ENCODE results near the gene ACKR1.

Gene ACKR1

DNA sequence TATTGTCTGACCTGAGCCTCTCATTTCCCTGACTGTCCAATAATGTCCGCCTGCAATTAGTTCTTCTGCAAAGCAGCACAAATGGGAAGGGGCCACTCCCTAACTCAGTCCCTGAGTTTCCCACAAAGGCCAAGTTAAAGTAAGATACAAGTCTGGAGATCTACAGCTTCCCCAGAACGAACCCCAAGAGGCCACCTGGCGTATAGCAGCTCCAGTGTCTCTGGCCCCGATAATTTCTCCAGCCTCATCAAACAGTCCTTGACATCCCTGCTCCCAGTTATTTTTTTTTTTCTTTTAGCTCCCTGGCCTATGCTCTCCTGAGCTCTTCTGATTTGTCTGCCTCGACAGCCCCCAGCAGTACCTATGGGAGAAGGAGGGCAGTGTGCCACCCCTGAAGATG, 8.1 kb upstream of the ACKR1 start:
- H3K4me1 ChIP-seq: no peaks in the 10 kb centered on the region
- H3K27ac ChIP-seq: no peak overlapping the region
- no peak overlapping the region for H2AFZ ChIP-seq
- no peaks in the 10 kb centered on the region for H3K9me3 ChIP-seq (ENCODE audit: control insufficient read depth, low read length)
- no peaks in the 10 kb centered on the region for H3K36me3 ChIP-seq (ENCODE audit: control insufficient read depth, insufficient read depth, low read length)
- H3K9ac ChIP-seq: no peak overlapping the region
- no peaks in the 10 kb centered on the region for H3K27me3 ChIP-seq (ENCODE audit: control insufficient read depth, insufficient read depth, low read length)
- no peak overlapping the region for H3K4me3 ChIP-seq (ENCODE audit: low read depth, low read length)
- TF ChIP-seq, protein P1, sequence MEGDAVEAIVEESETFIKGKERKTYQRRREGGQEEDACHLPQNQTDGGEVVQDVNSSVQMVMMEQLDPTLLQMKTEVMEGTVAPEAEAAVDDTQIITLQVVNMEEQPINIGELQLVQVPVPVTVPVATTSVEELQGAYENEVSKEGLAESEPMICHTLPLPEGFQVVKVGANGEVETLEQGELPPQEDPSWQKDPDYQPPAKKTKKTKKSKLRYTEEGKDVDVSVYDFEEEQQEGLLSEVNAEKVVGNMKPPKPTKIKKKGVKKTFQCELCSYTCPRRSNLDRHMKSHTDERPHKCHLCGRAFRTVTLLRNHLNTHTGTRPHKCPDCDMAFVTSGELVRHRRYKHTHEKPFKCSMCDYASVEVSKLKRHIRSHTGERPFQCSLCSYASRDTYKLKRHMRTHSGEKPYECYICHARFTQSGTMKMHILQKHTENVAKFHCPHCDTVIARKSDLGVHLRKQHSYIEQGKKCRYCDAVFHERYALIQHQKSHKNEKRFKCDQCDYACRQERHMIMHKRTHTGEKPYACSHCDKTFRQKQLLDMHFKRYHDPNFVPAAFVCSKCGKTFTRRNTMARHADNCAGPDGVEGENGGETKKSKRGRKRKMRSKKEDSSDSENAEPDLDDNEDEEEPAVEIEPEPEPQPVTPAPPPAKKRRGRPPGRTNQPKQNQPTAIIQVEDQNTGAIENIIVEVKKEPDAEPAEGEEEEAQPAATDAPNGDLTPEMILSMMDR (IDR thresholded peaks at IDR 0.05): no peak
- H3K4me2 ChIP-seq (ENCODE audit: low read length): no peak overlapping the region
- no peaks in the 10 kb centered on the region for H3K79me2 ChIP-seq

DNA sequence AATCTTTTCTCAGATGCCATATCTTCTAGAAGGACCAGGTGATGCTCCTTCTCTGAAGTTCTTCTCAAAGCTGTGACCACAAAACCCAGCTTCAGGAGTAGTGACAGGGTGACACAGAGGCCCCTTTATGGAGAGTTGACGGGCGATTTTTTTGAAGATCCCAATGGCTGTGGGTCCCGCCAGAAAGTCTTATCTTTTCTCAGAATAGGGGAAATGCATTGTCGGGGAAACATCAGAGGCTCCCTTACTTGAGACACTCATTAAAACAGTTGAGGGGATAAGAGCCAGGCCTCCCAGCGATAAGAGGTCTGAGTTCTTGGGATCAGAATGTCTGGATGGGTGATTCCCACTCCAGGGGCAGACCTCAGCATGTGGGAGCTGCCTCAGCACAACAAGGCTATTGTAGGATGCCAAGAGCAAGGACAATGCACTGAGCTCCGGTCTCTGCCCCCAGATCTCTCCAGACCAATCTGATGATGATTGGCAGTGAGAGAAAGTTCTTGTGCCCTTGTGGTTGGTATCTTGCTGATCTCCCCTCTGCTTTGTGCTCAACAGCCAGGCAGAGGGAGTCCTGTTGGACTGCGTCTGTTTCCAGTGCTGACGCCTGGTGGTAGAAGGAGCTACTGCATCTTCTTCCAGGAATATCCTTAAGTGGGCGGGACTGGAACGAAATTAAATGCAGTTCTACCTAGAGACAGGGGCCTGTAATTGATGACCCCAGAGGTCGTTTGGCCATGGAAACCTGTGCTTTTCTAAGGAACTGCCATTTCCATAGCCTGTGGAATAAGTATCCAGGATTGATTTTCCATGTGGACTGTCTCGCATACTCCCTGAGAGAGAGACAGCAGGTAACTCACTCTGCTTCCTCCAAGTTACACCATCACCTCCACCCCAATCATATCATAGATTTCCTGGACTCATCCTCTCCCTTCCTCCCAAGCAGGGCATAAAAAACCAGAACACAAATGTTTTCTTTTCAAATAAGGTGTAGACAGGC, 6.8 kb upstream of the ACKR1 start:
- no peaks in the 10 kb centered on the region for H3K27me3 ChIP-seq (ENCODE audit: control insufficient read depth, insufficient read depth, low read length)
- no peaks in the 10 kb centered on the region for H3K79me2 ChIP-seq
- TF ChIP-seq, protein P1 (IDR thresholded peaks at IDR 0.05): peak; percentile 71
- no peak overlapping the region for H3K9ac ChIP-seq
- no peaks in the 10 kb centered on the region for H3K9me3 ChIP-seq (ENCODE audit: control insufficient read depth, low read length)
- H3K27ac ChIP-seq: no peak overlapping the region
- H2AFZ ChIP-seq: no peak overlapping the region
- no peaks in the 10 kb centered on the region for H3K4me1 ChIP-seq
- no peak overlapping the region for H3K4me2 ChIP-seq (ENCODE audit: low read length)
- no peak overlapping the region for H3K4me3 ChIP-seq (ENCODE audit: low read depth, low read length)
- no peaks in the 10 kb centered on the region for H3K36me3 ChIP-seq (ENCODE audit: control insufficient read depth, insufficient read depth, low read length)

DNA sequence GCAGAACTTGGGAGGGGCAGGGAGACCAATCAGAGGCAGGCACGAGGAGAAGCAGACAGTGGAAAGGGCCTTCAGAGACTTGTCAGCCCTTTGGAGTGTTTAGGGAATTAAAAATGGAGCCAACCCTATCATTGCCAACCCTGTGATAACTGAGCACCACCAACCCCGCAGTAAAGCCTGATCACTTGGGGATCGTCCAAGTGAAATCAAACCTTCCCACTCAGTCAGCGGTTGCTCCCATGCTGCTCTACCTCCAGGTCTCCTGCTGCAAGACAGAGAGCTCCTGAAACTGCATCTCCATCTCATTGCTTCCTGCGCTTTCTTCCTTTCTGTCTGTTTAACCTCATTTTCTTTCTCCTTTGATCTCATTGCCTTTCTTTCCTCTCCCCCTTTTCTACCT, 4.8 kb upstream of the ACKR1 start:
- Histone ChIP-seq H2AFZ (no peak overlapping the region), H3K4me2 (ENCODE audit: low read length) (no peak overlapping the region), H3K79me2 (no peaks in the 10 kb centered on the region), H3K27me3 (ENCODE audit: control insufficient read depth, insufficient read depth, low read length) (no peaks in the 10 kb centered on the region), H3K27ac (no peak overlapping the region), H3K36me3 (ENCODE audit: control insufficient read depth, insufficient read depth, low read length) (no peaks in the 10 kb centered on the region), H3K4me3 (ENCODE audit: low read depth, low read length) (no peak overlapping the region), H3K9me3 (ENCODE audit: control insufficient read depth, low read length) (no peaks in the 10 kb centered on the region), H3K4me1 (no peaks in the 10 kb centered on the region), H3K9ac (no peak overlapping the region)
- TF ChIP-seq, protein P1 (IDR thresholded peaks at IDR 0.05): no peak

DNA sequence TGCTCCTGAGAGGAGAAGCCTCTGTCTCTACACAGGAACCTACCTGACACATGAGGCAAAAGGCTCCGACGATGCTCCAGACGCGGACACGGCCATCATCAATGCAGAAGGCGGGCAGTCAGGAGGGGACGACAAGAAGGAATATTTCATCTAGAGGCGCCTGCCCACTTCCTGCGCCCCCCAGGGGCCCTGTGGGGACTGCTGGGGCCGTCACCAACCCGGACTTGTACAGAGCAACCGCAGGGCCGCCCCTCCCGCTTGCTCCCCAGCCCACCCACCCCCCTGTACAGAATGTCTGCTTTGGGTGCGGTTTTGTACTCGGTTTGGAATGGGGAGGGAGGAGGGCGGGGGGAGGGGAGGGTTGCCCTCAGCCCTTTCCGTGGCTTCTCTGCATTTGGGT, 3.9 kb upstream of the ACKR1 start:
- H2AFZ ChIP-seq: no peak overlapping the region
- TF ChIP-seq, protein P1 (IDR thresholded peaks at IDR 0.05): no peak
- no peaks in the 10 kb centered on the region for H3K36me3 ChIP-seq (ENCODE audit: control insufficient read depth, insufficient read depth, low read length)
- H3K9ac ChIP-seq: no peak overlapping the region
- no peaks in the 10 kb centered on the region for H3K4me1 ChIP-seq
- H3K27me3 ChIP-seq (ENCODE audit: control insufficient read depth, insufficient read depth, low read length): no peaks in the 10 kb centered on the region
- H3K4me2 ChIP-seq (ENCODE audit: low read length): no peak overlapping the region
- no peak overlapping the region for H3K27ac ChIP-seq
- H3K4me3 ChIP-seq (ENCODE audit: low read depth, low read length): no peak overlapping the region
- H3K9me3 ChIP-seq (ENCODE audit: control insufficient read depth, low read length): no peaks in the 10 kb centered on the region
- no peaks in the 10 kb centered on the region for H3K79me2 ChIP-seq
